Mucosa of rectum (tissue), 2 donors: ENCODE data around the gene COL15A1.

Experiments
- H3K27ac ChIP-seq, 2 donors: one replicate each; pipeline ENCODE4 v1.7.0; 2013; ENCODE audit warnings: inconsistent platforms in 2 of 2, low read depth in 2 of 2, low read length in 2 of 2
- H3K27me3 ChIP-seq, 2 donors: one replicate each; pipeline ENCODE4 v1.7.0; 2013; ENCODE audit warnings: low read length in 2 of 2; ENCODE audit not compliant: control insufficient read depth in 2 of 2, insufficient read depth in 2 of 2
- H3K36me3 ChIP-seq, 2 donors: one replicate each; pipeline ENCODE4 v1.7.0; 2013; ENCODE audit warnings: low read length in 2 of 2; ENCODE audit not compliant: control insufficient read depth in 2 of 2, insufficient read depth in 2 of 2
- H3K4me1 ChIP-seq, 2 donors: one replicate each; pipeline ENCODE4 v1.7.0; 2013; ENCODE audit warnings: low read length in 2 of 2, mild to moderate bottlenecking in 1 of 2; ENCODE audit not compliant: control insufficient read depth in 2 of 2, insufficient read depth in 2 of 2
- H3K4me3 ChIP-seq, 2 donors: one replicate each; pipeline ENCODE4 v1.7.0; 2013; ENCODE audit warnings: low read length in 2 of 2
- H3K9ac ChIP-seq, 2 donors: one replicate each; pipeline ENCODE4 v1.7.0; 2013; ENCODE audit warnings: low read length in 2 of 2, low read depth in 1 of 2, mild to moderate bottlenecking in 1 of 2
- H3K9me3 ChIP-seq, 2 donors: one replicate each; pipeline ENCODE4 v1.7.0; 2013; ENCODE audit warnings: low read length in 2 of 2; ENCODE audit not compliant: control insufficient read depth in 2 of 2
- donor health status: healthy.
- donor health status: Normal muscosa, but diverticular disease.

COL15A1 gene

GRCh38 chr9:98941946-98942523, 1.7 kb upstream of the COL15A1 start:
- Histone ChIP-seq H3K27me3 (peaks cover 9 to 33% of the 10 kb centered on the region in 2 donors), H3K9ac (no peak overlapping the region), H3K9me3 (no peaks in the 10 kb centered on the region), H3K36me3 (no peaks in the 10 kb centered on the region), H3K27ac (no peak overlapping the region), H3K4me3 (no peak overlapping the region), H3K4me1 (no peaks in the 10 kb centered on the region)

- Histone ChIP-seq H3K4me1 (no peaks in the 10 kb centered on the region), H3K36me3 (no peaks in the 10 kb centered on the region), H3K27me3 (peaks cover 9 to 33% of the 10 kb centered on the region in 2 donors), H3K27ac (peak overlapping the region; percentile 35 to 47), H3K4me3 (peak overlapping the region; percentile 46 to 63), H3K9ac (no peak overlapping the region), H3K9me3 (no peaks in the 10 kb centered on the region)
Measured at GRCh38 chr9:98942906-98943681, 613 bp upstream of the COL15A1 start.

- H3K27ac ChIP-seq = peak overlapping the region; percentile 47 to 59
- no peaks in the 10 kb centered on the region for H3K4me1 ChIP-seq
Measured at GRCh38 chr9:98944057-98944733, 488 bp downstream of the COL15A1 start.

GRCh38 chr9:98944734-98945074, 997 bp downstream of the COL15A1 start:
- Histone ChIP-seq H3K9me3 (no peaks in the 10 kb centered on the region), H3K9ac (no peak overlapping the region), H3K27me3 (peaks cover 9 to 33% of the 10 kb centered on the region in 2 donors), H3K27ac (peak overlapping the region in 1 of 2 donors; percentile 59), H3K4me3 (peak overlapping the region; percentile 63 to 67), H3K36me3 (no peaks in the 10 kb centered on the region), H3K4me1 (no peaks in the 10 kb centered on the region)

More at GRCh38 chr9:98944057-98944733, 488 bp downstream of the COL15A1 start:
- peak overlapping the region; percentile 63 to 67 for H3K4me3 ChIP-seq
- H3K27me3 ChIP-seq = peaks cover 9 to 33% of the 10 kb centered on the region in 2 donors
- H3K9ac ChIP-seq = peak overlapping the region; percentile 34 to 68
- no peaks in the 10 kb centered on the region for H3K9me3 ChIP-seq
- no peaks in the 10 kb centered on the region for H3K36me3 ChIP-seq

GRCh38 chr9:98949565-98949964, 5.9 kb downstream of the COL15A1 start:
- Histone ChIP-seq H3K4me1 (no peaks in the 10 kb centered on the region), H3K36me3 (no peaks in the 10 kb centered on the region), H3K9ac (no peak overlapping the region), H3K9me3 (no peaks in the 10 kb centered on the region), H3K27me3 (peaks cover 2 to 12% of the 10 kb centered on the region in 2 donors), H3K27ac (no peak overlapping the region), H3K4me3 (no peak overlapping the region)

- peaks cover 0 to 8% of the 10 kb centered on the region in 2 donors for H3K27me3 ChIP-seq
- H3K4me3 ChIP-seq = no peak overlapping the region
- no peaks in the 10 kb centered on the region for H3K4me1 ChIP-seq
- H3K36me3 ChIP-seq = no peaks in the 10 kb centered on the region
- no peak overlapping the region for H3K9ac ChIP-seq
- no peak overlapping the region for H3K27ac ChIP-seq
- H3K9me3 ChIP-seq = no peaks in the 10 kb centered on the region
Measured at GRCh38 chr9:98950262-98950661, 6.6 kb downstream of the COL15A1 start.

GRCh38 chr9:98951967-98952366, 8.3 kb downstream of the COL15A1 start:
- H3K4me3 ChIP-seq = no peak overlapping the region
- no peaks in the 10 kb centered on the region for H3K27me3 ChIP-seq
- no peaks in the 10 kb centered on the region for H3K36me3 ChIP-seq
- no peaks in the 10 kb centered on the region for H3K9me3 ChIP-seq
- no peaks in the 10 kb centered on the region for H3K4me1 ChIP-seq
- H3K9ac ChIP-seq = no peak overlapping the region
- no peak overlapping the region for H3K27ac ChIP-seq

- Histone ChIP-seq H3K9ac (no peak overlapping the region), H3K27ac (peak overlapping the region in 1 of 2 donors; percentile 32), H3K27me3 (no peaks in the 10 kb centered on the region), H3K4me1 (peaks cover 0 to 2% of the 10 kb centered on the region in 2 donors), H3K4me3 (no peak overlapping the region), H3K36me3 (no peaks in the 10 kb centered on the region), H3K9me3 (no peaks in the 10 kb centered on the region)
Measured at GRCh38 chr9:98953581-98954243, 10.0 kb downstream of the COL15A1 start.

GRCh38 chr9:98954244-98954610, 10.5 kb downstream of the COL15A1 start:
- no peaks in the 10 kb centered on the region for H3K27me3 ChIP-seq

GRCh38 chr9:98955259-98955658, 11.6 kb downstream of the COL15A1 start:
- Histone ChIP-seq H3K4me1 (peaks cover 0 to 2% of the 10 kb centered on the region in 2 donors), H3K27ac (no peak overlapping the region), H3K9me3 (no peaks in the 10 kb centered on the region), H3K36me3 (no peaks in the 10 kb centered on the region), H3K9ac (no peak overlapping the region), H3K27me3 (no peaks in the 10 kb centered on the region), H3K4me3 (no peak overlapping the region)

More at GRCh38 chr9:98954244-98954610, 10.5 kb downstream of the COL15A1 start:
- Histone ChIP-seq H3K36me3 (no peaks in the 10 kb centered on the region), H3K9me3 (no peaks in the 10 kb centered on the region), H3K9ac (no peak overlapping the region), H3K27ac (no peak overlapping the region), H3K4me3 (no peak overlapping the region), H3K4me1 (peaks cover 0 to 2% of the 10 kb centered on the region in 2 donors)
